ENCODE measurements around the gene LRRC38.
"Not testable (repeated sequence)": the region's sequence is repeated elsewhere in the genome, so short reads cannot be mapped to it uniquely, and the experiment has no call there.

The LRRC38 gene, protein sequence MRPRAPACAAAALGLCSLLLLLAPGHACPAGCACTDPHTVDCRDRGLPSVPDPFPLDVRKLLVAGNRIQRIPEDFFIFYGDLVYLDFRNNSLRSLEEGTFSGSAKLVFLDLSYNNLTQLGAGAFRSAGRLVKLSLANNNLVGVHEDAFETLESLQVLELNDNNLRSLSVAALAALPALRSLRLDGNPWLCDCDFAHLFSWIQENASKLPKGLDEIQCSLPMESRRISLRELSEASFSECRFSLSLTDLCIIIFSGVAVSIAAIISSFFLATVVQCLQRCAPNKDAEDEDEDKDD

DNA sequence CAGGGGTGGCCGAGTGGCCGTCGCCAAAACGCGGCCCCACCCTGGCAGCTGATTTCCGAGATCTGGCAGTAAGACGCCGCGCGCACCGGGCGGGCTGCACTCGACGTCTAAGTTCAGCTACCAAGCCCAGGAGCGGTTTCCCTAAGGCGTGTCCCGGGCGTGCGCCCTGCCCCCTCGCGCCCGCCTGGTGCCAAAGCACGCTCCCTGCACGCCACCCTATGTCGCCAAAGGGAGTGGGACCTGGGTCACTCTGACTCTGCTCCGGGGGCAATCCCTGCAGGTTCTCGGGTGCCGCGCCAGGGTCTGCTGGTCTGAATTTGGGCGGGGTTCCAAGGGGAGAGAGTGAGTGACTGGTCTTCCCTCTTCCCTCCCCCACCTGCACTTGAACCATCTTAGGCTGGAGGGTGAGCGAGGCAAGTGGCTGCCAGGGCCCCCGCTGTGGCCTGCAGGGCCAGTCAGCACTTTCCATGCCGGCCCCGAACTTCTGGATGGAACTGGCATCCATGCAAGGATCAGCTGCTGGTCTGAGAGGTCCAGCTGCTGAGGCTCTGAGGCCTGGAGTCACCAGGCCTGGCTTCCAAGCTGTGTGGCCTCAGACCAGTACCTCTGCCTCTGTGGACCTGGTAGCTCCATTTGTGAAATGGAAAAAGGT lies at the start of gene LRRC38:
Gene LRRC38, minus strand, starts transcription at position 109 of the 652 bp plus-strand sequence. CDS start 410 bp downstream, outside the sequence.
- no peak for DNase-seq

DNA sequence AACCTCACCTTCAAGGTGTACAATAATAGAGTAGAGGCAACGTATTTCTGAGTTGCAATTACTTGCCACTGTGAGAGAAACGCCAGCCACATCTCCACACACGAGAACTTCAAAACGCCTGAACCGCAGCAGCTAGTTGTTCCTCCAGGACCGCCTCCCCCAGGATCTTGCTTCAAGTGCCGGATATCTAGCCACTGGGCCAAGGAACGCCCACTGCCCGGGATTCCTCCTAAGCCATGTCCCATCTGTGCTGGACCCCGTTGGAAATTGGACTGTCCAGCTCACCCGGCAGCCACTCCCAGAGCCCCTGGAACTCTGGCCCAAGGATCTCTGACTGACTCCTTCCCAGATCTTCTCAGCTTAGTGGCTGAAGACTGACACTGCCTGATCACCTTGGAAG lies 49.2 kb upstream of the LRRC38 start:
- not testable (repeated sequence) for DNase-seq

DNA sequence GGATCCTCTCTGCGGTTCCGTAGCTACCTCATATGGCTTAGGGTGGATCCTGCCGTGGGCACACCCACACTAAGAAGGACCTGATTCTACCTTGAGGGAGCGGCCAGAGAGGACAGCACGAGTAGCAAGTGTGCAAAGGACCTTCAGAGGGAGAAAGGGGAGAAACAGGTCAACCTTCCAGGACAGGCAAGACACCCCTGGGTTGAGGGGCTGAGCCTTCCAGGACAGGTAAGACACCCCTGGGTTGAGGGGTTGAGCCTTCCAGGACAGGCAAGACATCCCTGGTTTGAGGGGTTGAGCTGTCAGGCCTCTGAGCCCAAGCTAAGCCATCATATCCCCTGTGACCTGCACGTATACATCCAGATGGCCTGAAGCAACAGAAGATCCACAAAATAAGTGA lies 46.7 kb upstream of the LRRC38 start:
- no peak for DNase-seq

DNA sequence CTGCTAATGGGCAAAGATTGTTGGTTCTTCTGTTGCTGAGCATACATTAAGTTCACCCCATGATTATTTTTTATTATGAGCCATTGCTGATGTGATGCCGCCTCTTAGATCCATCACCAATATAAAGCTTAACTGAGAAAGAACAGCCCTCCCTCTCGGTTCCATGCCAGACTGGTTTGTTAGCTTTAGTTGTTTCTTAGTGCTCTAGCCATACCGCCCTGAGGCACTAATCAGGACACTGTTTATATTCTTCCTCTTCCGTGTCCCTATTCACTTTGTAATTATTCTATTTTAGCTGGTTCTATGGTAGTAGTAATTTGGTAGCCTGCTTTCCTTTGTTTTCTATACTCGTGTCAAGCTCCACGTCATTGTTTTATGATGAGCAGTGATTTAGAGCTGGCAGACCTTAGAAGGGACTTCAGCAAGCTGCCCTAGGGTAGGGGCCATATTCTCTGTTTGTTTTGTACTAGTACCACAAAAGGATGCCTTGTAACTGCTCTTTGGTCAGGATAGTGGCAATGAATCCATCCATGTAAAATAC lies 42.5 kb upstream of the LRRC38 start:
- no peak for DNase-seq

DNA sequence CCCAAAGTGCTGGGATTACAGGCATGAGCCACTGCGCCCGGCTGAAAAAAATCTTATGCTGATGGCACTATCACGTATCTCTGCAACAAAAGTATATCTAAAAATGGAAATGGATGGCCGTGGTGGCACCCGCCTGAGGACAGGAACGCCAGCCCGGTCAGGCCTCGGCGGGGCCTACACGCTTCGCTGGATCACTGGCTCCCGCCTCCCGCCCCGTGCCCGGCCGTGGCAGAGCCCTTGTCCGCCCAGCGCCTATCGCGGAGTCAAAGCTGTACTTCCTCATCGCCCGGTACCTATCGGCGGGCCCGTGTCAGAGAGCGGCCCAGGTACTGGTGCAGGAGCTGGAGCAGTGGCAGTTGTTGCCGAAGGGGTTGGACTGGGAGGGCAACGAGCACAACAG lies 41.0 kb upstream of the LRRC38 start:
- DNase-seq = no peak

DNA sequence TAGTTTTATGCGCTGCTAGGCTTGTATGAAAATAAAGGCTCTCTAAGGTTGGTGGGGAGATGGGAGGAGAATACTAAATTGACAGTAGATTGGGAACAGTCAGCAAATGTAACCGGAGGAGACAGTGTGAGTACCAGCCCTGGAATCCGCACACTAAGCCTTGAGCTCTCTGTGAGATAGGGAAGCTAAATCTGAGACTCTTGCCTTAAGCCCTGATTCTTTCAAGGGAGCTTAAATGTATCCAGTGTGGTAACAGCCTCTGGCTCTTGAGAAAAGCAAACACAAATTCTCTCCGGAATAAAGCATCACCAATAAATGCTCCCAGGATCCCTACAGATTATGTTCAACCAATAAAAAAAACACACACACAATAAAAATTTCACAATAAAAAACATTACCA lies 36.9 kb upstream of the LRRC38 start:
- no peak for DNase-seq

DNA sequence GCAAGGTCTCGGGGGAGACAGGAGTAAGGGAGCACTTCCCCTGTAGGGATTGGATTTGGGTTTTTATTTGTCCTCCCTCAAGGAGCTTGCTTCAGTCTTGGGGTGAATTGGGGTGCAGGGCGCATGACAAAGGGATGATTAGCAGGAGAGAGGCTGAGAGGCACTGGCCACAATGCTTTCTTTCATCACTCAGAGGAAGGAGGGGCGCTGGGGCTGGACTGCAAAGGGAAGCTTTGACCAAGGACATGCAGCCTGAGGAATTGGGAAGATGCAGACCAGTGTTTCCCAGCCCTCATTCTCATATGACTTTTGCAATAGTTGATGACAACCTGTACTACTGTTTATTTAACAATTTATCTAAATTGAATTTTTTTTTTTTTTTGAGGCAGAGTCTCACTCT lies 35.7 kb upstream of the LRRC38 start:
- no peak for DNase-seq

DNA sequence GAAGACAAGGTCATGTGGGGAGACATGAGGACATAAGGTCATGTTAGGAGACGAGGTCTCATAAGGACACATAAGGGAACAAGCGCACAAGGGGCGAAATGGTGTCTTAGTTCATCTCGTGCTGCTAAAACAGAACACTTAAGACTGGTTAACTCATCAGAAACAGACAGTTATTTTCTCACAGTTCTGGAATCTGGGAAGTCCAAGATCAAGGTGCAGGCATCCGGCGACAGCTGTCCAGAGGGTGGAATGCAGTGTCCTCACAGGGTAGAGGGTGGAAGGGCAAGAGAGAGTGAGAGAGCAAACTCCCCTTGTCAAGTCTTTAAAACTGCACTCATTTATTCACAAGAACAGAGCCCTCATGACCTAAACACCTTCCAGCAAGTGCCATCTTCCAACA lies 35.2 kb upstream of the LRRC38 start:
- no peak for DNase-seq

DNA sequence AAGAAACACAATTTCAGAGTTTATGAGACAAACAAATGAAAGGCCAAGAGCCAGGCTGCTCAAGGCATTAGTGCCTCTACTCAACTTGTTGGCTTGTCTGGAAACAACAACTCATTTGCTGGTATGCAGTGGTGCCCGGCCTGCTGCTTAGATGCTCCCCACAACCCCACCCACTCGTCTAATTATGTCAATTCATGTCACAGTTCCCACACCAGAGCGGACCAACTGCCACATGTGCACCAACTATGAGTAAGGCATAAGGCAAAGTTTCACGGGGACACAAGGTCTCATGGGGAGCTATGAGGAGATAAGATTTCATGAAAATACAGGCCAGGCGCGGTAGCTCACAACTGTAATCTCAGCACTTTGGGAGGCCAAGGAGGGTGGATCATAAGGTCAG lies 34.5 kb upstream of the LRRC38 start:
- no peak for DNase-seq

DNA sequence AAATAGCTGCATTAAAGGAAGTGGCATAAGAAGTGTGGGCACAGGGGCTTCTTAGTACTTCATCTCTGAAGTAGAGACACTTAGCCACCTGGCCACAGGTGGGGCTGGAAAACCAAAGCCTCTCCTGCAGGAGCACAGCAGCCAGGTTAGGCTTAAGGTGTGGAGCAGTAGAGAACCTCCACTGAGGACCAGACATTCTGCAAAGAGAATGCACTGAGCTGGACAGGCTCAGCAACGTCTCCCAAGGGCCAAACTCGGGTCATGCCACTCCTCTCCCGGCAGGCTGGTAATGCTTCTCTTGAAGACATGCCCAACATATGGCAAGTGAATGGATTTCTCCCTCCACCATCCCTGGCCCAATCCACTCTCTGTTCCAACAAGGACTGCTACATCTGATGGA lies 33.0 kb upstream of the LRRC38 start:
- DNase-seq = no peak

DNA sequence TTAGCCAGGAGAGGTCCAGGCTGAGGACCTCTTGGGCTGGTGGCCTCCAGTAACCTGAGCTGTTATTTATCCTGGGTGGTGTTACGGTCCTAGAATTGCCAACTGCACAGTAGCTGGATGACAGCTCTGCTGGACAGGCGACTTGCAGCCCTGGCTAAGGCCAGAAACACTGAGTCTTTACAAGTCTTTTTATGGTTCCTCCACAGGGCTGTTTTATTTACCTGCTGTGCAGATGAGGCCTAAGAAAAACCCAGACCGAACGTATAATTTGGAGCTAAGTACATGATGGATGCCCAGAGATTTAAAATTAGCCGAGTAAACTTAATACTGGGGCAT lies 30.4 kb upstream of the LRRC38 start:
- no peak for DNase-seq

DNA sequence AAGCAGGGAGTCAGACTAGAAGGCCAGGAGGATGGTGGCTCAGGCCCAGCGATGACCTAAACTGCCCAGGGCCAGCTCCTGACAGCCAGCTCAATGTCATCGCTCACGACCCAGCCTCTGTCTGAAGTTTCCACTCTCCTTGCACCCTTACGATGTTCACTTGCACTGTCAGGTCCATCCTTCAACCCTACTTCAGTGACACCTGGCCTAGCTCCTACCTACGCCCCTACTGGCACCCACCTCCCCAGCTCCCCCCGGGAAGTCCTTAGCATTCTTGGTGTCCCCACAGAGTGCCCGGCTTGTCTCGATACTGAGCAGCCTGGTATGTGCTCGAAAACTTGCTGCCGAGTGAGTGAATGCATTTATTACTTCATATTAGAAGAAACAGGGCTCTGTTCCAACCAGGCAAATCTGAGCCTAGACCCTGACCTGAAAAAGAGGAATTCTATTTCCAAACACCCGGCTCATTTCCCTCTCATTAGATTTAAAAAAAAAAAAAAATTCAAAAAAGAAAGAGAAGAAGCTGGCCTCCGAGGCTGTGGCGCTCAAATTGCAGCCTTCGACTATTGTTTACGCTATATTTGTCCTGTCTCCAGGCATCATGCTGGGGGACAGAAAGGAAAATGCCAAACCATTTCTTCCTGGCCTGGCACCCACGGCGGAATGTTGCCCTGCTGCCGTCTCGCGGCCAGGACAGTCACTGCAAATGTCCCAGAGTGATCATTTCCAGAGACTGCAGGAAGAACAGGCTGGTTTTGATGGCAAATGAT lies 29.8 kb upstream of the LRRC38 start:
- DNase-seq = no peak

DNA sequence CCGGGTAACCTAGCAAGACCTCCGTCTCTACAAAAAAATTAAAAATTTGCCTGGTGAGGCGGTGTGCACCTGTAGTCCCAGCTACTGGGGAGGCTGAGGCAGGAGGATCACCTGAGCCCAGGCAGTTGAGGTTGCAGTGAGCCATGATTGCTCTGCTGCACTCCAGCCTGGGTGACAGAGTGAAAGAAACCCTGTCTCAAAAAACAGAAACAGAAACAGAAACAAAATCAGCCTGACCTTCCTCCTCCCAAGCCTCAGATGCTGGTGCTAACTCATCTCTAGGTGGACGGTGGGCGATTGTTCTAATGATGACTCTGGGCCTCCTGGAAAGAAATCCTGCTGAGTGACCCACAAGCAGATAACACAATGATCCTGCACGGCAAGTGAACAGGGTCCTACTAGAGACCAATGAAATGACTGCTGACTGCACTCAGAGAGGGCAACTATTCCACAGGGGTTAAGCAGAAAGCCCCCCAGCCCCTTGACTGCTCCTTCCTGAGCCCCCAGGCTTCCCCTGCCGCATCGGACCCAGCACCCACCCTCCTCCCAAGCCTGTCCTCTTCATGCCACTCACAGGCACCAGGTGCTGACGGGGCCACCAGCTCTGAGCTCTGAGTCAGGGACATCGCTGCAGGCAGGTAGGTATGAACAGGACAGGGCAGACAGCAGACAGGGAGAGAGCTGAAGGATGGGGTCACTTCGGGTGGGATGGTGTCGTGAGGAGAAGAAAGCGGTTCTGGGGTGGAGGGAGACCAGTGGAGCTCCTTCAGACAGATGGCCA lies 27.8 kb upstream of the LRRC38 start:
- no peak for DNase-seq

DNA sequence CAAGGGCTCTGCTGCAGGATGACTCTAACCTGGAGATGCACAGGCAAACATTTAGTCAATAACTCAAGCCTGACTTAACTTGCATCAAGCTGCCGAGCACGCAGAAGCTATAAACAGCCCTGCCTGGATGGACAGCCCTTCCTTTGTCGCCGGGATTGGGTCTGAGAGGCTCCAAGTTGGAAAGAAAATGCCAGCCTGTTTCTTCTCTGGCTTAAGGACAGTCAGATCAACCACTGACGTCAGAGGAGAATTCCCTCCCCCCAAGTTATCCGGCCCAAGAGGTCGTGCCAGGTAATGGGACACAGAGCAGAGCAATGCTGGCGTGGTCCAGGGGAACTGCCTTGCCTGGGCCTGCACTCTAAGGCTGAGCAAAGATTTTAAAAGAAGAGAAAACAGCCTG lies 27.1 kb upstream of the LRRC38 start:
- no peak for DNase-seq

DNA sequence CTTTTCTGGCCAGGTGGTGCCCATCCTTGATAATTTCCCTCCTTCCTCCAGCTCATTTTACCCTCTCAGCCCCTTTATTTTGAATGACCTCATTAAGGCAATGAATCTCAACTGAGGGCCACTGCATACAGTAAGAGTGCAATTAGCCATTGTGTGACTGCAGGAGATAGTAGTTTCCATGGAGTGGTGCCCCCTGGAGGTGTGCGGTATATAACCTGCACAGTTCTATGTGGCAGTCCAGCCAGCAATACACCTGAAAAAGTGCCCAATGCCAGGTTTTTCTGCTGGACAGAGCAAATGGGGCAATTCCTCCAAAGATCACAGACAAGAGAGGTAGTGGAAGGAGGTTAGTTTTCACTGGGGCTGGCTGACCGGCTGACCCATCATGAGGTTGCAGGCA lies 25.9 kb upstream of the LRRC38 start:
- no peak for DNase-seq

DNA sequence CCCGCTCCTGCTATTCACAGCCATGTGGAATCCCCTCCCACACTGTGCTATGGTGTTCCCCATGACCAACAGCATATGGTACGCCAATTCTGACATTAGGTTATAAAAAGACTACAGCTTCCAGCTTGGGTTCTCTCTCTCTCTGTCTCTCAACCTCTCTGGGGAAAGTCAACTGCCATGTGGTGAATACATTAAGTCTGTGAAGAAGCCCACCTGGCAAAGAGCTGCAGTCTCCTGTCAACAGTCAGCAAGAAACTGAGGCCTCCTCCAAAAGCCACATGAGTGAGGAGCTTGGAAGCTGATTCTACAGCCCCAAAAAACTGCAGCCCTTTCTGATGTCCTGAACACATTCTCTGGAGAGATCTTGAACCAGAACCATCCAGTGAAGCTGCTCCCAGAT lies 25.0 kb upstream of the LRRC38 start:
- DNase-seq = no peak

DNA sequence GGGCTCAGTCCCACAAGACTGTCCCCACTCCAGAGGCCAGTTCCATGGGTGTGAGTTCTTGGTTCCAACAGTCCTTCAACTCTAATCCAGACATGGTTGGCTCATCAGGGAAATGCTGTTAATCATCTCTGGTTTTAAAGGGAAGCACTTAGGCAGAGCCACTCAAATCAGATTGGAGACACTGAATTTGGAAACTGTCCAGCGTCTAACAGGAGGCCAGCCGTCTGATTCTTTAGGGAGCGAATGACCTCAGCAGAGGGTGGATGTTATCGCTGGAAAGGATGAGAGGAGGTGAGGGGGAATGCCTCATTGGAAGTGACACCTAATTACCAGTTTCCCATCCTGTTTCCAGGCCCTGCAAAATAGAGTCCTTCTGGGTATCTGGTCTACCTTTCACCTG lies 22.8 kb upstream of the LRRC38 start:
- DNase-seq = no peak

DNA sequence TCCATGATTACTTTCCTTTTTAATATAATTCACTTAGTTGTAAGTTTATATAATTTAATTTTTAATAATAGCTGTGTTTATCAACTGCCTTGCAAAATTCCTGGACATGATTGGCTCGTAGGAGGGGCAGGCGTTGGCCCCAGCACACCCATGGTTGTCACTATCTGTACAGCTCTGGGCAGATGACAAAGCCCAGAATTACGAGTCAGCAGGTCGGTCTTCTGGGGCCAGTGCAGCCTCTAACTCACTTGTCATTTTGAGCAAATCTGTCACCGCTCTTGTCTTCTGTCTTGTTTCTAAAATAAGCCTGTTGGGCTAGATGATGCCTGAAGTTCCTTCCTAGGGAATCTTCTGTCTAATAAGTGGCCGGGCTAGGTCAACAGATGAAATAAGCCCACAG lies 21.4 kb upstream of the LRRC38 start:
- DNase-seq = no peak

DNA sequence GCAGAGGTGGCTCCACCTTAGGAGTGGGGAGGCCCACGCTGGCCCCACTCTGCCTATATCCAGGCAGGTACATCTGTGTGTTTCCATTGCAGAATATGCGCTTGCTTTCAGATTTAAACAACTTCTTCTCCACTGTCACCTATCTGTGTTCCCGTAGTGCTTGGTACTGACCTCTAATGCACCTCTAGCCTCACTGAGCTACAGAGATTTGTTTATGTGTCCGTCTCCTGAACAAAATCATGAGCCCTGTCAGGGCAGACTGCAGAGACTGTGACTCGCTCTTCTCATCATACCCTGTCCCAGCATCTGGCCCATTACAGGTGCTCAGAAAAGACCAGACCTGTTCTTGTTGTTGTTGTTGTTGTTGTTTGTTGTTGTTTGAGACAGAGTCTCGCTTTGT lies 14.5 kb upstream of the LRRC38 start:
- DNase-seq = no peak

DNA sequence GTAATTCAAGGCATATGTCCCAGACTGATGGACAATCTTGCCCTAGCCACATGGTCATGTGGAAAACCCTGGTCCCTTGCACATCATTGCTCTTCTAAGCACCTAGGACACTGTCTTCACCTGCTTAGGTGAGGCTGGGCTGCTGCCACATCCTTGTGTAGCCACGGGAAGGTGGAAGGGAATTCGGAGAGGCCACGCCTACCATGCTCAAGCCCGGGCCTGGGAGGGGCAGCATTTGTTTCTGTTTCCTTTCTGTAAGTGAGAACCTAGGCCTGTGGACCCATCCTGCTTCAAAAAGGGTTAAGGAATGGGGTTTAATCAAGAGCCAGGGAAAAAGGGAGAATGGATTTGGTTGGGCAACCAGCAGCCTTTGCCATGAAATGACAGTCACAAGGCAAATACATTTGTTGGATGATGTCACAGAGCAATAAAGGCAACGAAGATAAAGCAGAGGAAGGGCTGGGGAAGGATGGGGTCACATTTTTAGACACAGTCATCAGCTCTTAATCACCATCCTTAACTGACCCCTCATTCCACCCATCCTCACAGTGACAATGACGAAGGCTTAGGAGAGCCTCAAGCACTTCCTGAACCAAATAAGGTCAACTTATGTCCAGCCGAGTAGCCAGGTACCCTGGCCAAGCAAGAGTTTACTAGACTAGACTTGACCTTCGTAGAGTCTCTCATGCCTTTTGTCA lies 10.1 kb upstream of the LRRC38 start:
- no peak for DNase-seq

DNA sequence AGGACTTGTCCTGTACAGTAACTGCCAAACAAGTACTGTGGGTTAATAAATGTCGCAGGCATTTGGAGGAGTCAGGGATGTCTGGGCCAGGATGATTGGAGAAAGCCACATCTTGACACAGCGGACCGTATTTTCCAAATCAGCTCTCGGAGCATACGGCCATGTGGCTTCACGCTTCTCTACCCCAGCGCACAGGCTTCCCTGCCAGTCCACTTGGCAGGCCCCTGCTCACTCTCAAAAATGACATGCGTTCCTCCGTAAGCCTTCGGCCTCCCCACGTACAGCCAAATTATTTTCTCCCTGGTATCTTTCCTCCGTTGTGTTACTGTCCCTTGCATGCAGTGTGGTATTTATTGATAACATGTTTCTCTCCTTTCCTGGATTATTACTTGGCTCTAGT lies 7.2 kb upstream of the LRRC38 start:
- DNase-seq = no peak

DNA sequence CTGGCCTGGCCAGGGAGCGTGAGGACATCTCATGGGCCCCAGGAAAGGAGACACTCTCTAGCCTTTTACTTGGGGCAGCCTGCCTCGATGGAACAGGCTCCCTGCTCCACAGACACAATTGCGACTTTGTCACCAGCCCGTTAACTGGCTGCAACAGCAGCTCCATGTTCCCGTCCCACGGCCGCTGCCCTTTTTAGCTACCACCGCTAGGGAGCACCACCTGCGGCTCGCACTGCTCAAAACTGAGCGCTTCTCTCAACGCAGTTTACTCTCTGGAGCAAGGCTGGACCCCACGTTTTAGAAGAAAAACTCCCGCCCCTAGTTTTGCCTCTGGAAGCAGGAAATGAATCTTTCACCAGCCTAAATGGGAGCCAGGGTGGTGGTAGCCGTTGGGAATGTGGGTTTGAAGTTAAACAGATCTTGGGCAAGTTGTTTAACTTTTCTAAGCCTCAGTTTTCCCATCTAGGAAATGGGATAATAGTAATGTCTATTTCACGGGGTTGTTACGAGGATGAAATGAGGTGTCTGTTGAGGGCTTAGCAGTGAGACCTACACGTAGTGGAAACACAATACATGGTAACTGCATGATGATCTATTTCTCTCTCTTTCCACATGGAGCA lies 3.5 kb upstream of the LRRC38 start:
- no peak for DNase-seq

All from NCI-H1930 (cell line).